ENCODE results near the gene TOP2B. TPM values are rescaled to one million over a fixed set of nuclear protein-coding genes. Genes with fewer than 3 reads are reported as not detected.

Gene TOP2B
- total and polyA plus RNA-seq, 9 of the 15 experiments (the other 6 are each of a cell fraction or from before 2014, with no cell fraction given) = 45.3 to 186 (median 134) TPM

- TF ChIP-seq HMBOX1 (IDR thresholded peaks at IDR 0.05) (no peak), HDAC8 (tag; IDR thresholded peaks at IDR 0.05) (no peak), GATAD2B (IDR thresholded peaks at IDR 0.05; ENCODE audit: borderline replicate concordance) (no peak), ZBTB12 (CRISPR knock-in tag; IDR thresholded peaks at IDR 0.05) (no peak), CHAMP1 (IDR thresholded peaks at IDR 0.05) (no peak), ZNF121 (CRISPR knock-in tag; conservative IDR thresholded peaks at IDR 0.05) (no peak), CHCHD3 (CRISPR knock-in tag; IDR thresholded peaks at IDR 0.05) (no peak), MITF (IDR thresholded peaks at IDR 0.05) (0 out of 2 replicates have a peak, but pooled peaks have one; percentile 28), SMARCA4 (IDR thresholded peaks at IDR 0.05) (no peak), POLR2B (IDR thresholded peaks at IDR 0.05; ENCODE audit: low read depth, partially characterized antibody) (no peak), TGIF2 (CRISPR knock-in tag; IDR thresholded peaks at IDR 0.05) (no peak)
These were observed 891 bp upstream of the TOP2B start (continued) for GRCh38 chr3:25665315-25666280.
